Endothelial cell of umbilical vein (primary cell): ENCODE results near the gene CYBA.

Experiments used
- CTCF ChIP-seq, 2 donors: IDR thresholded peaks; 1 replicate in 1 of 2; 2 replicates in 1 of 2; pipeline ENCODE4 v1.5.1; 2011; ENCODE audit warnings: low read length in 2 of 2, mild to moderate bottlenecking in 2 of 2, moderate library complexity in 2 of 2, control low read depth in 1 of 2, inconsistent platforms in 1 of 2, low read depth in 1 of 2; ENCODE audit not compliant: insufficient read depth in 1 of 2; ENCODE audit errors: extremely low read depth in 1 of 2
- EZH2 ChIP-seq: IDR thresholded peaks from 2 replicates; pipeline ENCODE4 v1.6.1; 2012; ENCODE audit warnings: borderline replicate concordance, low read depth, mild to moderate bottlenecking, moderate library complexity, low read length, inconsistent platforms; ENCODE audit not compliant: severe bottlenecking
- FOS ChIP-seq: IDR thresholded peaks from 2 replicates; pipeline ENCODE4 v1.6.1; 2011; ENCODE audit warnings: mild to moderate bottlenecking, low read length, moderate library complexity, borderline replicate concordance; ENCODE audit not compliant: insufficient read depth
- GATA2 ChIP-seq: IDR thresholded peaks from 2 replicates; pipeline ENCODE4 v1.7.0; 2011; ENCODE audit warnings: low read depth, mild to moderate bottlenecking, moderate library complexity, mixed read lengths, low read length; ENCODE audit not compliant: insufficient read length, insufficient read depth
- JUN ChIP-seq: IDR thresholded peaks from 2 replicates; pipeline ENCODE4 v1.6.1; 2011; ENCODE audit warnings: borderline replicate concordance, low read depth; ENCODE audit not compliant: insufficient read length, insufficient read depth
- MAX ChIP-seq: IDR thresholded peaks from 2 replicates; pipeline ENCODE4 v1.6.1; 2011; ENCODE audit not compliant: insufficient read depth, insufficient read length
- MYC ChIP-seq: IDR thresholded peaks from one replicate; pipeline ENCODE4 v1.6.1; 2011; ENCODE audit warnings: mild to moderate bottlenecking, low read depth, low read length
- POLR2A ChIP-seq: IDR thresholded peaks from 2 replicates; pipeline ENCODE4 v1.6.1; 2012; ENCODE audit warnings: low read depth, mild to moderate bottlenecking, control low read depth, low read length
- POLR2AphosphoS5 ChIP-seq: IDR thresholded peaks from 2 replicates; pipeline ENCODE4 v1.6.1; 2012; ENCODE audit warnings: low read depth, mild to moderate bottlenecking, control low read depth, low read length, moderate library complexity; ENCODE audit not compliant: insufficient read depth

GRCh38 chr16:88632587-88632930 lies 18.3 kb downstream of the CYBA start:
- TF ChIP-seq CTCF (IDR thresholded peaks at IDR 0.05; ENCODE audit: extremely low read depth in 1 of 2, insufficient read depth in 1 of 2, low read depth in 1 of 2, low read length in 2 of 2) (no peak), POLR2A (no peak), EZH2 (no peak), MAX (no peak), MYC (no peak), POLR2AphosphoS5 (no peak), GATA2 (no peak), JUN (no peak), FOS (no peak)
